NCI-H2171 (cell line): ENCODE results near the gene FXN.
"Not testable (repeated sequence)": the region's sequence is repeated elsewhere in the genome, so short reads cannot be mapped to it uniquely, and the experiment has no call there.

ENCODE experiments used
- DNase-seq: peaks from one replicate; lab custom pipeline; 2025; lab: John Stamatoyannopoulos, UW

The FXN gene

GRCh38 chr9:69104830-69105527 is 69.4 kb downstream of the FXN start:
- no peak for DNase-seq

DNA sequence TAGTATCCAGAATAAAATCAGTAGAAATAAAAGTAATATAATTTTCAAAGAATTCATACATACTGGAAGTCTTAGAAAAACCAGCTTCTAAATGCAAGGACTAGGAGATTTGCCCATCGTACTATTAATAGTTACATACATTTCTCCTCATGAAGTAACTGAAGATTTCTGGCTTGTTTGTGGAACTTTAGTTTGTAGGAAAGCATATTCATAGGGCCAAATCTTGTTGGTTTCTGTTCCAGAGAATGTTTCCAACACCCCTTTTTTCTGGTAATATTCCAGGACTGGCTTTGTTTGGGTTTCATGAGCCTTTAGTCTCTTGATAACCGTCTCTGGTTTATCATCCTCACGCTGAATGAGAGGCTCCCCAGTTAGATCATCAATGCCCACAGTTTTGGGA is 72.2 kb downstream of the FXN start:
- no peak for DNase-seq

DNA sequence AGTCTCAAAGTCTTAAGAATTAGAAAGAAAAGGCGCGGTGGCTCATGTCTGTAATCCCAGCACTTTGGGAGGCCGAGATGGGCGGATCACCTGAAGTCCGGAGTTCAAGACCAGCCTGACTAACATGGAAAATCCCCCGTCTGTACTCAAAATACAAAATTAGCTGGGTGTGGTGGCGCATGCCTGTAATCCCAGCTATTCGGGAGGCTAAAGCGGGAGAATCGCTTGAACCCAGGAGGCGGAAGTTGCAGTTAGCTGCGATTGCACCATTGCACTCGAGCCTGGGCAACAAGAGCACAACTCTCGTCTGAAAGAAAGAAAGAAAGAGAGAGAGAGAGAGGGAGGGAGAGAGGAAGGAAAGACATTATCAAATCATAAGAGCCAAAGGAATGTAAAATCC is 73.2 kb downstream of the FXN start:
- DNase-seq, result not testable (repeated sequence)

DNA sequence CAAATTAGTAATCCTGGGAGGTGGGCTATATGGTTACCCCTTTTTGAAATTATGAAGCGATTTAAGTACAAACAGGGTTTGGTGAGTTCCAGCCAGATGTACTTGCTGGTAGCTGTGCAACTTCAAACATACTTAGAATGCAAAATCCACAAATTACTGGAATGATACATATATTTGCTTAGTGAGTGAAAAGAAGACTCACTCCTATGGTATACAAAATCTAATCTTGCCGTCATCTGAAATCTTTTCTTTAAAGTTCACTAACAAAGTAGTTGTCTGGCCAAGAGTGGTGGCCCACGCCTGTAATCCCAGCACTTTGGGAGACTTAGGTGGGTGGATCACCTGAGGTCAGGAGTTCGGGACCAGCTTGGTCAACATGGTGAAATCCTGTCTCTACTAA is 73.6 kb downstream of the FXN start:
- DNase-seq, result no peak

DNA sequence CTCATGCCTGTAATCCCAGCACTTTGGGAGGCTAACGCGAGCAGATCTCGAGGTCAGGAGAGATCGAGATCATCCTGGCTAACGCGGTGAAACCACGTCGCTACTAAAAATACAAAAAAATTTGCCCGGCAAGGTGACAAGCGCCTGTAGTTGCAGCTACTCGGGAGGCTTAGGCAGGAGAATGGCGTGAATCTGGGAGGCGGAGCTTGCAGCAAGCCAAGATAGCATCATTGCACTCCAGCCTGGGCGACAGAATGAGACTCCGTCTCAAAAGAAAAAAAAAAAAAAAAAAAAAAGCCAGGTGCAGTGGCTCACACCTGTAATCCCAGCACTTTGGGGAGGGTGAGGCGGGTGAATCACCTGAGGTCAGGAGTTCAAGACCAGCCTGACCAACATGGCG is 77.1 kb downstream of the FXN start:
- DNase-seq, result not testable (repeated sequence)

GRCh38 chr9:69115621-69116020 is 80.1 kb downstream of the FXN start:
- no peak for DNase-seq

DNA sequence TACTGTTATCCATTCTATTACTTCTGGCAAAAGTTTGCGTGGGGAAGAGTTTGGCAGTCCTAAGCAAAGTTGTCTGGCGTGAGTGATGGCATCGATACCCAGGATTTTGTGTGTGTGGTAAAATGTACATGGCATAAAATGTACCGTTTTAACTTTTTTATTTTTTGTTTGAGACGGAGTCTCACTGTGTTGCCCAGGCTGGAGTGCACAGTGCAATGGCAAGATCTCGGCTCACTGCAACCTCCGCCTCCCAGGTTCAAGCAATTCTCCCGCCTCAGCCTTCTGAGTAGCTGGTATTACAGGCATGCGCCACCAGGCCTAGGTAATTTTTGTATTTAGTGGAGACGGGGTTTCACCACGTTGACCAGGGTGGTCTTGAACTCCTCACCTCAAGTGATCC is 83.1 kb downstream of the FXN start:
- DNase-seq, result no peak

DNA sequence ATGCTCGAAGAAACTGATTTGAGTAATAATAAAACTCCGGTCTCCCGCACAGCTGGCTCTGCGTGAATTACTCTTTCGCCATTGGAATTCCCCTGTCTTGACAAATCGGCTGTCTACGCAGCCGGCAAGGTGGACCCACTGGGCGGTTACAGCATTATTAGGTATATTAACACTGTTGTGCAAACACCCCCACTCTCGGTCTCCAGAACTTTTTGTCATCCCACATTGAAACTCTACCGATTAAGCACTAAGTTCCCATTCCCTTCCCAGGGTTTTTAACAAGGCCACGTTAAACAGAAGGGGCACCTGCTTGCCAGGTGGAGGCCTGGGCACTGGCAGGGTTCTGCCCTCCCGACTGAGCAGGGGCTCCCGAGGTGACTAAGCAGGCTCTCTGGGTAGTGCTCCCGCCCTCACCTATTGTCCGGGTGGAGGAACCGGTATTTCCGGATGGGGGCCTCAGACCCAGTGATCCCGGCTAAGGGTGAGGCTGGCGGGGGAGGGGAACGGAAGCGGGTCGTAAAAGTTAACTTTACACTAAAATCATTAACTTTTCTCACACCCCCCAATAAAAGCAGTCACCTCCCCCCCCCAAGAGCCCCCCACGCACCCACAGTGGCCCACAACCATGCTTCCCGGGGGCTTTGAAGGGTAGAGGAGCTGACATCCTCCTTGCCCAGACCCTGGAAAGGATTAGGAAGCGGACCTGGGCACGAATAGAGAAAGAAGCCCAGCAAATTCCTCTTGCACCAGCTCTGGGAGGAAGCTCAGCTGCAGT is 85.0 kb downstream of the FXN start:
- DNase-seq, result no peak

DNA sequence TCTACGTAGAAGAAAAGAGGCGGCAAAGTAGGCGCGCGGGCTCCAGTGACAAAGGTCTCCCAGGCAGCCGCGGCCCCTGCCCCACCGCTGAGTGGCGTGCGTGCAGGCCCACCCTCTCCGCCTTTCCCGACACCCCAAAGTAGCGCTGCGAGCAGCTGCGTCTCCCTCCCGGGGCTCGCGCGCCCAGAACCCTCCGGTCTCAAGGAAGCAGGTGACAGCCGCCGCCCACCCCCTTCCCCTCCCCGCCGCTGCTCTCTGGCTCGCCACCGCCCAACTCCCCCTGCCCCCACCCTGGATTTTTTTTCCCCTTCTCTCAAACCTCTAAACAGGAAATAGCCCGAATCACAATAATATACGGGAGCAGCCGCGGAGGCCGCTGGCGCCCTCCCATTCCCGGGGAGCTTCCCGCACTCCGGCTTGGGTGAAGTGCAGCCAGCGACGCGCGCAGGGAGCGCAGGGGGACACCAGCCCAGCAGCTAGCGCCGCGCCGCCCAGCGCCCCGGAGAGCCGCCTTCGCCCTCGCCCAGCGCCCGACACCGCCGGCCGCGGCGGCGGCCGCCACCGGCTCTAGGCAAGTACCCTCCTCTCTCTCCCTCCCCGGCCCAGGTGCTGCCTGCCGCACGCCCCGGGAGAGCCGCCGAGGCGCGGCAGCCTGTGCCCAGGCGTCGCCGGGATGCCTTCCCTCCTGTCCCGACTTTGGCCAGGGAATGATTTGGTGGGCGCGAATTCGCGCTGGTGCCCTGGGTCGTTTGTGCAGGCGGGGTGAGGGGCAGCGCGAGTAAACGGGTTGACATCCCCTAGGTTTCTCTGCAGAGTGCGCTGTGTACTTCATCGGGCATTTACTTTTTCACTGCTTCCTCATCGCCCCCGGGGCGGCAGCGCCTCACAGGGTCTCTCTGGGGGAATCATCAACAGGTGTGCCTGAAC is 85.9 kb downstream of the FXN start:
- peak; percentile 24 for DNase-seq

DNA sequence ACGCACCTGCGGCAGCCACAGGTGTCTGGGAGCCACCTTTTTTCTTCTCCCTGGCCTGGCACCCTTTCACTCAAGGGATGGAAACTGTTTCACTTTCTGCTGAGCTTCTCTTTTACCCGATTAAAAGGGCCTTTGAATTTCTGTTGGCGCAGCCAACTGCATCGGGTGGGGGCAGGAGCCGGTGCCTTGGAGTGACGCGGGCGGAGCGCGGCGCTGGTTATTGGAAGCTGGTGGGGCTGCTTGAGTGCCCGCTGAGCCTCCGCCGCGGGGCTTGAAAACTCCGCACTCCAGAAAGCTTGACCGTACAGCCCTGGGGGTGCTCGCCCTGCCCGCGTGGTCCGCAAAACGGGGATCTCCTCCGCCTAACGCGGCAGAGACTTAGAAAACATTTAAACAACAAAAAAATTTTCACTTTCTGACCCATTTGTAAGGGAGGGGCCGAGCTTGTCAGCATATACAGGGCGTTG is 86.6 kb downstream of the FXN start:
- no peak for DNase-seq

- DNase-seq, result no peak
These were observed 87.1 kb downstream of the FXN start for GRCh38 chr9:69122549-69123141.

- DNase-seq, result no peak
These were observed 95.2 kb downstream of the FXN start for GRCh38 chr9:69130456-69131441.

DNA sequence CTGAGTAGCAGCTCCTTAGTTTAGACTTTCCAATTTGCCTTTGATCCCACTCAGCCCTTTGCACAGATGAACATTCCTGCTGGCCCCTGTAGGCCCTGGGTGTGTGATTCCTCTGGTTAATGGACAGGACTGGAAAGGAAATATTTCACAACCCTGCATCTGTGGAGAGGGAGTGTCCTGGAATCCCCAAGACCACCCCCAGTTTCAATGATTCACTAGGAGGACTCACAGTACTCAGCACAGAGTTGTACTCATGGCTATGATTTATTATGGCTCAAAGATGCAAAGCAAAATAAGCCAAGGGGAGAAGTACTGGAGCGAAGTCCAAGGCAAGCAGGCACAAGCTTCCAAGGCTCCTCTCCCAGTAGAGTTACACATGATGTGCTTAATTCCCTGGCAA is 96.1 kb downstream of the FXN start:
- DNase-seq, result no peak

GRCh38 chr9:69132361-69132760 is 96.8 kb downstream of the FXN start:
- DNase-seq, result no peak

DNA sequence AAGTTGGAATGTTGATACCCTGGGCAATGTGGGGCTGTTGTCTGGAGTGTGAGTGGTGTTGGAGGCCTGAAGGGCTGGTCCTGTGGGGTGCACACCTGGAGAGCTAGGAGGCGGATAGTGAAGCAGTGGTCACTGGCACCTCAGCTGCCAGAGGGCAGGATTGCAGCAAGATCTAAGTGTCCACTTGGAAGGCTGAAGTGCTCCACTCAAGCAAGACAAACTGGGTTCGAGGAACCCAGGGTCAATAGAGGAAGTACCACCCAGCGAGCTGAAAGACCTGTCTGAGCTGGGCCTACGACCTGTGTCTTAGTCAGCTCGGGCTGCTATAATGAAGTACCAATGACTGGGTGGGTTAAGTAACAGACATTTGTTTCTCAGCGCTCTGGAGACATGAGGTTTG is 98.9 kb downstream of the FXN start:
- DNase-seq, result no peak

GRCh38 chr9:69136185-69136584 is 100.6 kb downstream of the FXN start:
- DNase-seq, result no peak

- DNase-seq, result no peak
These were observed 101.2 kb downstream of the FXN start for GRCh38 chr9:69136779-69137178.

GRCh38 chr9:69137311-69137710 is 101.8 kb downstream of the FXN start:
- DNase-seq, result no peak

DNA sequence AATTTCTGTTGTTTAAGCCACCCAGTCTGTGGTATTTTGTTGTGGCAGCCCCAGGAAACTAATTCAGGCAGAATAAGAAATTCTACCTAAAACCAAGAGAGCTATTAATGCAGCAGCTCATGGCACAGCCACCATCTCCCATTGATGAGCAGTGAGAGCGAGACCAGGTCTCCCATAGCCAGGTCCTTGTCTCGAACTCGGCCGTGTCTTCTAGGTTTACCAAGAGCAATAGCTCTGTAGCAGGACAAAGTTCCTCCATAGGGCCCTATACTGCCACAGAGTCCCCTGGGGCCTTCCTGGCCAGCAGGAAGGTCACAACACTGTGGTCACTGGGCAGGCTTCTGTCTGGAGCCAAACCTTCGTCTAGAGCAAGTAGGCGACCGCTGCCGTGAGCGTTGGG is 104.0 kb downstream of the FXN start:
- DNase-seq, result no peak

DNA sequence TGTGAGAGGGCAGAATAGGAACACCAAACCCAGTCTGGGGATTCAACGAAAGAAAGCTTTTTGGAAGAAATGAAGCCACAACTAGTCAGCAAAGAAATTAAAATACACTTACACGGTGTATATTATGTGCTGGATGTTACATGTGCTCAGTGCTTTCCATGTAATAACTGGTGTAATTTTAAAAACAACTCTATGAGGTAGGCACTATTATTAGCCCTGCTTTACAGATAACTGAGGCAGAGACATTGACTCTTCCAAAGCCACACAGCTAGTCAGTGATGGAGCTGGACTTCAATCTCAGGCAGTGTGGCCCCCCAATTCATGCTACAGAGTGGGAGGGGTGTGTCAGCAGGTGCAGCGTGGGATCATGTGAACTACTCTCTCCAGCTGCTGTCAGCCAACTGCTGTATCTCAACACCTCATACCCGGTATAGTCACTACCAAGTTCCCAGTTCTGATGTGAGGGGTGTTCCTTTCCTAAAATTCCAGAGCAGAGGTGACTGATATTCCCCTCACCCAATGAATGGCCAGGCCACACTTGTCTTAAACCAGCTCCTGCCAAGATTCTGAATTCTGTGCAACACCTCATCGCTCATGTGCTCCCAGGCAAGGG is 104.7 kb downstream of the FXN start:
- DNase-seq, result no peak
